ENCODE measurements around the gene IST1.

The IST1 gene

GRCh38 chr16:71954699-71955195 lies 59.4 kb downstream of the IST1 start:
- DNase-seq (ENCODE audit: low read depth) = no peak
- H3K4me3 ChIP-seq (ENCODE audit: low read depth, low read length) = no peak overlapping the region
- no peak for TF ChIP-seq CTCF (conservative IDR thresholded peaks at IDR 0.05; ENCODE audit: low read depth, low read length)

- TF ChIP-seq CTCF (conservative IDR thresholded peaks at IDR 0.05; ENCODE audit: low read depth, low read length) = no peak
- no peak overlapping the region for H3K4me3 ChIP-seq (ENCODE audit: low read depth, low read length)
- peak; percentile 31 for DNase-seq (ENCODE audit: low read depth)
These were observed 61.2 kb downstream of the IST1 start for GRCh38 chr16:71956486-71956885.

- TF ChIP-seq CTCF (conservative IDR thresholded peaks at IDR 0.05; ENCODE audit: low read depth, low read length) = peak; percentile 90
- DNase-seq (ENCODE audit: low read depth) = peak; percentile 91
These were observed 66.0 kb downstream of the IST1 start for GRCh38 chr16:71961066-71962039.

GRCh38 chr16:71963125-71963875 lies 68.0 kb downstream of the IST1 start:
- H3K4me3 ChIP-seq (ENCODE audit: low read depth, low read length) = no peak overlapping the region
- no peak for TF ChIP-seq CTCF (conservative IDR thresholded peaks at IDR 0.05; ENCODE audit: low read depth, low read length)
- DNase-seq (ENCODE audit: low read depth) = no peak

More at GRCh38 chr16:71961066-71962039, 66.0 kb downstream of the IST1 start:
- no peak overlapping the region for H3K4me3 ChIP-seq (ENCODE audit: low read depth, low read length)

GRCh38 chr16:71965223-71965622 lies 69.9 kb downstream of the IST1 start:
- no peak for TF ChIP-seq CTCF (conservative IDR thresholded peaks at IDR 0.05; ENCODE audit: low read depth, low read length)
- H3K4me3 ChIP-seq (ENCODE audit: low read depth, low read length) = no peak overlapping the region
- no peak for DNase-seq (ENCODE audit: low read depth)

- no peak overlapping the region for H3K4me3 ChIP-seq (ENCODE audit: low read depth, low read length)
- TF ChIP-seq CTCF (conservative IDR thresholded peaks at IDR 0.05; ENCODE audit: low read depth, low read length) = no peak
- DNase-seq (ENCODE audit: low read depth) = no peak
These were observed 71.6 kb downstream of the IST1 start for GRCh38 chr16:71966932-71967331.

Data from choroid plexus epithelial cell (primary cell).